Uterus (tissue), 2 donors: Measurements from ENCODE around the gene DTX4.

ENCODE experiments used
- CTCF ChIP-seq, 4 experiments: fragments of 200-600 bp in 2 of 4; fragments of 450-650 bp in 2 of 4; sonication (generic) in 2 of 4; IDR thresholded peaks; one replicate each; pipeline ENCODE4 v1.5.1; 2016 to 2019; ENCODE audit warnings: antibody characterized with exemption in 4 of 4, mild to moderate bottlenecking in 2 of 4, moderate library complexity in 1 of 4
- POLR2A ChIP-seq, 2 donors: fragments of 450-650 bp; IDR thresholded peaks; one replicate each; pipeline ENCODE4 v1.6.1; 2016; ENCODE audit warnings: antibody characterized with exemption in 2 of 2, mild to moderate bottlenecking in 1 of 2, moderate library complexity in 1 of 2

- TF ChIP-seq CTCF (IDR thresholded peaks at IDR 0.05) (peak in 1 of 4 experiments; percentile 1), POLR2A (IDR thresholded peaks at IDR 0.05) (no peak)
Observed at GRCh38 chr11:59182457-59183151, 10.7 kb downstream of the DTX4 start.
